ENCODE results near the gene SPOCK1. TPM values are rescaled to one million over a fixed set of nuclear protein-coding genes. Genes with fewer than 3 reads are reported as not detected.

SPOCK1 gene
- total and polyA plus RNA-seq, 2 donors (not counting 3 experiments of a cell fraction or from before 2014, with no cell fraction given), result 144 to 280 TPM

DNA sequence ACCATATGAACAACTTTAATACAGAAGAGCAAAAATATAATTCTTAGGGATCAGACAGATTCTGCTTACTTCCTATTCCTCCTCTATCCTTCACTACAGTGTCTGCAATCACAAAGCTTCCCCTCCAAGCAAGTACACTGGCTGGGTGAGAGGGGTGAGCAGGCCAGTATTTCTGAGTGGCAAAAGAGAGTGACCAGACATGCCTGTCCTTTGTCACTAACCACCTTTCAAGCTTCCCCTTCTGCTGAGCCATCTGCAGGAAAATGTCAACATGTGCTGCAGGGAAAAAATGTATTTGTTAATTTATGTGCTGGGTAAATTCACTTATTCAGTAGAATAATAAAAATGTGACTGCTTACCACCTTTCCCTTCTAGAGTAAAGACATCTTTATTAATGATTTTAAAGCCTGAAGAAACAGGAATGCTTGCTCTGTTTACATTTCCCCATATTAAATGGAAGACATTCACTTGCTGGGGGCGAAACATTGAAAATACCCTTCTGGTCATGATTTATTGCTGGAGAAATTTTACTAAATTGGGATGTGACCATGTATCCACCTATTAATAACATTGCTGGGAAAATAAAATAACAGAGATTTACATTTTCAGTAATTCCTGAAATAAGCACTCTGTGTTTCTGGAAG is 84.9 kb downstream of the SPOCK1 start:
- intact Hi-C loops (cut with micrococcal nuclease), result no loop called here
- Histone ChIP-seq H3K9me1 (replicated peaks; ENCODE audit: control insufficient read depth, extremely low read depth, insufficient read depth, low read length) (no peaks in the 10 kb centered on the region), H3K4me3 (replicated peaks in 1 of 3; ENCODE audit: insufficient read depth in 1 of 3, low read depth in 1 of 3, low read length in 3 of 3) (no peak overlapping the region), H2AFZ (ENCODE audit: low read depth, low read length) (no peak overlapping the region), H3K4me1 (ENCODE audit: control insufficient read depth, extremely low read depth, insufficient read depth, low read length) (peaks cover 14% of the 10 kb centered on the region), H3K36me3 (ENCODE audit: control insufficient read depth in 2 of 2, extremely low read depth in 1 of 2, insufficient read depth in 2 of 2, low read length in 2 of 2) (no peaks in the 10 kb centered on the region), H4K20me1 (replicated peaks; ENCODE audit: control insufficient read depth, extremely low read depth, insufficient read depth, low read length) (no peaks in the 10 kb centered on the region), H3K4me2 (ENCODE audit: insufficient read depth, low read length) (no peak overlapping the region), H3K79me2 (ENCODE audit: control insufficient read depth, insufficient read depth, low read length) (peaks cover 55% of the 10 kb centered on the region), H3K27ac (ENCODE audit: insufficient read depth, low read depth, low read length) (no peak overlapping the region), H3K9ac (replicated peaks; ENCODE audit: extremely low read depth, insufficient read depth, low read length) (no peak overlapping the region), H3K27me3 (ENCODE audit: control insufficient read depth in 2 of 2, insufficient read depth in 2 of 2, low read length in 2 of 2) (no peaks in the 10 kb centered on the region), H3K9me3 (replicated peaks; ENCODE audit: control insufficient read depth, insufficient read depth, low read length) (no peaks in the 10 kb centered on the region)
- POLR2A ChIA-PET, result no interaction called here
- DNase-seq (ENCODE audit: low read depth, low spot score), result no peak
- no peak for FAIRE-seq
- TF ChIP-seq POLR2AphosphoS5 (IDR thresholded peaks at IDR 0.05; ENCODE audit: insufficient read depth, low read depth, low read length) (no peak), GATA2 (IDR thresholded peaks at IDR 0.05; ENCODE audit: insufficient read depth, insufficient read length, low read depth, low read length) (no peak), MYC (IDR thresholded peaks at IDR 0.05; ENCODE audit: low read depth, low read length) (no peak), JUN (IDR thresholded peaks at IDR 0.05; ENCODE audit: borderline replicate concordance, insufficient read depth, insufficient read length, low read depth) (no peak), FOS (IDR thresholded peaks at IDR 0.05; ENCODE audit: borderline replicate concordance, insufficient read depth, low read length) (no peak), EZH2 (IDR thresholded peaks at IDR 0.05; ENCODE audit: borderline replicate concordance, low read depth, low read length, severe bottlenecking) (no peak), POLR2A (IDR thresholded peaks at IDR 0.05; ENCODE audit: low read depth, low read length) (no peak)
- TF ChIP-seq, protein P1, sequence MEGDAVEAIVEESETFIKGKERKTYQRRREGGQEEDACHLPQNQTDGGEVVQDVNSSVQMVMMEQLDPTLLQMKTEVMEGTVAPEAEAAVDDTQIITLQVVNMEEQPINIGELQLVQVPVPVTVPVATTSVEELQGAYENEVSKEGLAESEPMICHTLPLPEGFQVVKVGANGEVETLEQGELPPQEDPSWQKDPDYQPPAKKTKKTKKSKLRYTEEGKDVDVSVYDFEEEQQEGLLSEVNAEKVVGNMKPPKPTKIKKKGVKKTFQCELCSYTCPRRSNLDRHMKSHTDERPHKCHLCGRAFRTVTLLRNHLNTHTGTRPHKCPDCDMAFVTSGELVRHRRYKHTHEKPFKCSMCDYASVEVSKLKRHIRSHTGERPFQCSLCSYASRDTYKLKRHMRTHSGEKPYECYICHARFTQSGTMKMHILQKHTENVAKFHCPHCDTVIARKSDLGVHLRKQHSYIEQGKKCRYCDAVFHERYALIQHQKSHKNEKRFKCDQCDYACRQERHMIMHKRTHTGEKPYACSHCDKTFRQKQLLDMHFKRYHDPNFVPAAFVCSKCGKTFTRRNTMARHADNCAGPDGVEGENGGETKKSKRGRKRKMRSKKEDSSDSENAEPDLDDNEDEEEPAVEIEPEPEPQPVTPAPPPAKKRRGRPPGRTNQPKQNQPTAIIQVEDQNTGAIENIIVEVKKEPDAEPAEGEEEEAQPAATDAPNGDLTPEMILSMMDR (IDR thresholded peaks at IDR 0.05; ENCODE audit: extremely low read depth in 1 of 2, insufficient read depth in 1 of 2, low read depth in 1 of 2, low read length in 2 of 2), result no peak
- TF ChIP-seq, protein P2, sequence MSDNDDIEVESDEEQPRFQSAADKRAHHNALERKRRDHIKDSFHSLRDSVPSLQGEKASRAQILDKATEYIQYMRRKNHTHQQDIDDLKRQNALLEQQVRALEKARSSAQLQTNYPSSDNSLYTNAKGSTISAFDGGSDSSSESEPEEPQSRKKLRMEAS (IDR thresholded peaks at IDR 0.05; ENCODE audit: insufficient read depth, insufficient read length), result no peak
- dilution Hi-C loops (cut with MboI; ENCODE audit: extremely low pct_ligation_motif_present, low sequenced_read_pairs), result no loop called here
- no TSS peak for BruUV-seq (replicated peaks)
- CTCF ChIA-PET, result interaction anchor here (1.9 kb wide), 1 partner anchor 94 kb away, joined by 7 read pairs; no protein-coding TSS in a partner anchor

Measured in endothelial cell of umbilical vein (primary cell).